ENCODE measurements around the gene SRPK1.

Gene SRPK1

DNA sequence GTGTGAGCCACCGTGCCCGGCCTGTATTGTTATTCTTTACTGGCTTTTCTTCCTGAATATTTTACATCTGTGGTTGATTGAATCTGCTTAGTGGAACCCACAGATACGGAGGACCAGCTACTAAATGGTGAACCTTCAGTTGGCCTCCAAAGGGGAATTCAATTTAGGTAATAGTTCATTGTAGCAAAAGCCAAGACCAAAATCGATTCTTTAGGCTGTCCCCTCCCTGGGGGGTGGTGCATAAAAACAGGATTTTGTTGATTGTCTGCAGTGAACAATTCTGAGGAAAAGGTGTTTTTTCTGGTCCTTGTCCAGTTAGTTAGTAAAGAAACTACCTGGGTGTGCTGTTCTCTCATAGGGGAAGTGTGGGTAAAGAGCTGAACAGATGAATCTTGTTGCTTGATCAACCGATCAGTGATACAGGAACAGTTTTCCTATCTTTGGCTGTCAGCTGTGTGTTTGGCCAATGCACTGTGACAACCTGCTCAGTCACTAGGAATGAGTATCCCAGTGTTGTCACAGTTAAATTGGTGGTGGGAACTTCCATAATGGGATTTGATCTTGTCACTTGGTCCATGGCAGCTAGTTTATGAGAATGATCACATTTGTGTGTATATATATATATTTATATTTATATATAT, 96.2 kb downstream of the SRPK1 start:
- Histone ChIP-seq H3K27me3 (ENCODE audit: insufficient read depth, poor library complexity, severe bottlenecking) (no peaks in the 10 kb centered on the region), H3K4me3 (replicated peaks; ENCODE audit: insufficient read depth, low read length) (no peak overlapping the region), H3K27ac (replicated peaks) (no peak overlapping the region)
- TF ChIP-seq SPI1 (IDR thresholded peaks at IDR 0.05; ENCODE audit: borderline replicate concordance, low read depth) (no peak), POLR2AphosphoS5 (IDR thresholded peaks at IDR 0.05; ENCODE audit: low read depth) (no peak), CTCF (IDR thresholded peaks at IDR 0.05; ENCODE audit: insufficient read depth, low read length) (no peak), GABPA (IDR thresholded peaks at IDR 0.05; ENCODE audit: low read depth) (no peak)
- TF ChIP-seq, protein P1, sequence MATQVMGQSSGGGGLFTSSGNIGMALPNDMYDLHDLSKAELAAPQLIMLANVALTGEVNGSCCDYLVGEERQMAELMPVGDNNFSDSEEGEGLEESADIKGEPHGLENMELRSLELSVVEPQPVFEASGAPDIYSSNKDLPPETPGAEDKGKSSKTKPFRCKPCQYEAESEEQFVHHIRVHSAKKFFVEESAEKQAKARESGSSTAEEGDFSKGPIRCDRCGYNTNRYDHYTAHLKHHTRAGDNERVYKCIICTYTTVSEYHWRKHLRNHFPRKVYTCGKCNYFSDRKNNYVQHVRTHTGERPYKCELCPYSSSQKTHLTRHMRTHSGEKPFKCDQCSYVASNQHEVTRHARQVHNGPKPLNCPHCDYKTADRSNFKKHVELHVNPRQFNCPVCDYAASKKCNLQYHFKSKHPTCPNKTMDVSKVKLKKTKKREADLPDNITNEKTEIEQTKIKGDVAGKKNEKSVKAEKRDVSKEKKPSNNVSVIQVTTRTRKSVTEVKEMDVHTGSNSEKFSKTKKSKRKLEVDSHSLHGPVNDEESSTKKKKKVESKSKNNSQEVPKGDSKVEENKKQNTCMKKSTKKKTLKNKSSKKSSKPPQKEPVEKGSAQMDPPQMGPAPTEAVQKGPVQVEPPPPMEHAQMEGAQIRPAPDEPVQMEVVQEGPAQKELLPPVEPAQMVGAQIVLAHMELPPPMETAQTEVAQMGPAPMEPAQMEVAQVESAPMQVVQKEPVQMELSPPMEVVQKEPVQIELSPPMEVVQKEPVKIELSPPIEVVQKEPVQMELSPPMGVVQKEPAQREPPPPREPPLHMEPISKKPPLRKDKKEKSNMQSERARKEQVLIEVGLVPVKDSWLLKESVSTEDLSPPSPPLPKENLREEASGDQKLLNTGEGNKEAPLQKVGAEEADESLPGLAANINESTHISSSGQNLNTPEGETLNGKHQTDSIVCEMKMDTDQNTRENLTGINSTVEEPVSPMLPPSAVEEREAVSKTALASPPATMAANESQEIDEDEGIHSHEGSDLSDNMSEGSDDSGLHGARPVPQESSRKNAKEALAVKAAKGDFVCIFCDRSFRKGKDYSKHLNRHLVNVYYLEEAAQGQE (IDR thresholded peaks at IDR 0.05; ENCODE audit: insufficient replicate concordance, low read depth): no peak
- no peak for DNase-seq (ENCODE audit: low read depth in 1 of 2, low spot score in 1 of 2)

DNA sequence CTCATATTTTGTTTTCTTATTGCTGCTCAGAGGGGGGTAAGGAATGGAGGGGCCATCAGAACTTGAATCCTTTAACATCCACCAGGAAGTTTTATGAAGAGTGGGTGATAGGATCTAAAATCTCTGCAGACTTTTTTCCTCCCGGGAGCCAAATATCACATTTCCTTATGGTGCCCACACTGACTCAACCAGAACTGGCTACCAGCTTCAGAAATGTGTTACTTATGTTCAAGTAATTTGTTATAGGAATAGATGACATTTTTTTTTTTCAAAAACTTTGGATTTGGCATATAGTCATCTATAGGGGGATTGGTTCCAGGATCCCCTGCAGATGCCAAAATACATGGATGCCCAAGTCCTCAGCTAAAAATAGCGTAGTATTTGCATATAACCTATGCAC, 97.3 kb downstream of the SRPK1 start:
- TF ChIP-seq, protein P1 (IDR thresholded peaks at IDR 0.05; ENCODE audit: insufficient replicate concordance, low read depth): no peak
- TF ChIP-seq CTCF (IDR thresholded peaks at IDR 0.05; ENCODE audit: insufficient read depth, low read length): no peak
- TF ChIP-seq SPI1 (IDR thresholded peaks at IDR 0.05; ENCODE audit: borderline replicate concordance, low read depth): no peak
- no peak for TF ChIP-seq GABPA (IDR thresholded peaks at IDR 0.05; ENCODE audit: low read depth)
- TF ChIP-seq POLR2AphosphoS5 (IDR thresholded peaks at IDR 0.05; ENCODE audit: low read depth): no peak
- no peak overlapping the region for H3K27ac ChIP-seq (replicated peaks)
- H3K4me3 ChIP-seq (replicated peaks; ENCODE audit: insufficient read depth, low read length): no peak overlapping the region
- DNase-seq (ENCODE audit: low read depth in 1 of 2, low spot score in 1 of 2): no peak
- no peaks in the 10 kb centered on the region for H3K27me3 ChIP-seq (ENCODE audit: insufficient read depth, poor library complexity, severe bottlenecking)

- DNase-seq (ENCODE audit: low read depth in 1 of 2, low spot score in 1 of 2): no peak
Observed at GRCh38 chr6:35817515-35817914, 103.4 kb downstream of the SRPK1 start.

DNA sequence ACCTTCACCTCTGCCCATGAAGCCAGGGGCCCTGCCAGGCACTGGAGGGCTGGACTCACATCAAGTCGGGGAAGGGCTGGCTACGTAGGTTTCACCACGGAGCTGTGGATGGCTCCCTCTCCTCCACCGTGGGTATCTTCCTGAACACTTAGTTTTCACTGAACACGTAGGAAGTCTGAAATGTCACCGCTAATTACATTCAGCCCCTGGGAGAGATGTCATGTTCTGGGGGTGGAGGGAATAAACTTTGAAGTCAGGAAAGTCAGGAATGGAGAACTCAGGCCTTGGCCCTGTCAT, 109.3 kb downstream of the SRPK1 start:
- TF ChIP-seq POLR2AphosphoS5 (IDR thresholded peaks at IDR 0.05; ENCODE audit: low read depth) (no peak), SPI1 (IDR thresholded peaks at IDR 0.05; ENCODE audit: borderline replicate concordance, low read depth) (no peak), CTCF (IDR thresholded peaks at IDR 0.05; ENCODE audit: insufficient read depth, low read length) (no peak), GABPA (IDR thresholded peaks at IDR 0.05; ENCODE audit: low read depth) (no peak)
- TF ChIP-seq, protein P1 (IDR thresholded peaks at IDR 0.05; ENCODE audit: insufficient replicate concordance, low read depth): no peak
- Histone ChIP-seq H3K27me3 (ENCODE audit: insufficient read depth, poor library complexity, severe bottlenecking) (no peaks in the 10 kb centered on the region), H3K4me3 (replicated peaks; ENCODE audit: insufficient read depth, low read length) (no peak overlapping the region), H3K27ac (replicated peaks) (no peak overlapping the region)
- DNase-seq (ENCODE audit: low read depth in 1 of 2, low spot score in 1 of 2): no peak

More at GRCh38 chr6:35817515-35817914, 103.4 kb downstream of the SRPK1 start:
- Histone ChIP-seq H3K4me3 (replicated peaks; ENCODE audit: insufficient read depth, low read length) (no peak overlapping the region), H3K27me3 (ENCODE audit: insufficient read depth, poor library complexity, severe bottlenecking) (no peaks in the 10 kb centered on the region), H3K27ac (replicated peaks) (no peak overlapping the region)
- no peak for TF ChIP-seq POLR2AphosphoS5 (IDR thresholded peaks at IDR 0.05; ENCODE audit: low read depth)
